Fibroblast of mammary gland (primary cell): ENCODE results near the gene CHCHD3.

Experiments used
- DNase-seq: peaks from one replicate; pipeline ENCODE4 v3.0.0-alpha.2; 2010; ENCODE audit warnings: low read depth
- H3K4me3 ChIP-seq: 2 replicates; pipeline ENCODE4 v1.5.1; 2011; ENCODE audit warnings: low read depth, mild to moderate bottlenecking, low read length, moderate library complexity; ENCODE audit not compliant: control insufficient read depth
- CTCF ChIP-seq: conservative IDR thresholded peaks from 2 replicates; pipeline ENCODE4 v1.5.1; 2011; ENCODE audit warnings: low read depth, low read length, inconsistent platforms; ENCODE audit not compliant: control insufficient read depth, insufficient read depth

The CHCHD3 gene

GRCh38 chr7:132771301-132771730 lies 310.6 kb downstream of the CHCHD3 start:
- TF ChIP-seq CTCF, result no peak
- H3K4me3 ChIP-seq, result no peak overlapping the region
- DNase-seq, result no peak

GRCh38 chr7:132770055-132770454 lies 311.8 kb downstream of the CHCHD3 start:
- TF ChIP-seq CTCF, result no peak
- no peak for DNase-seq
- no peak overlapping the region for H3K4me3 ChIP-seq

GRCh38 chr7:132769280-132769679 lies 312.6 kb downstream of the CHCHD3 start:
- TF ChIP-seq CTCF, result no peak
- DNase-seq, result no peak
- H3K4me3 ChIP-seq, result no peak overlapping the region

GRCh38 chr7:132768099-132768498 lies 313.8 kb downstream of the CHCHD3 start:
- H3K4me3 ChIP-seq, result no peak overlapping the region
- DNase-seq, result no peak
- no peak for TF ChIP-seq CTCF

GRCh38 chr7:132767378-132767777 lies 314.5 kb downstream of the CHCHD3 start:
- H3K4me3 ChIP-seq, result no peak overlapping the region
- no peak for DNase-seq
- TF ChIP-seq CTCF, result no peak

GRCh38 chr7:132766660-132767059 lies 315.2 kb downstream of the CHCHD3 start:
- TF ChIP-seq CTCF, result no peak
- DNase-seq, result no peak
- no peak overlapping the region for H3K4me3 ChIP-seq

GRCh38 chr7:132765861-132766260 lies 316.0 kb downstream of the CHCHD3 start:
- DNase-seq, result no peak
- H3K4me3 ChIP-seq, result no peak overlapping the region
- no peak for TF ChIP-seq CTCF
